Measurements from ENCODE around the gene PREPL. TPM values are rescaled to one million over a fixed set of nuclear protein-coding genes. Genes with fewer than 3 reads are reported as not detected.

Gene PREPL
- total and polyA plus RNA-seq, 2 of the 8 experiments (the other 6 are each of a cell fraction or from before 2014, with no cell fraction given), result 13.6 to 38.9 TPM

DNA sequence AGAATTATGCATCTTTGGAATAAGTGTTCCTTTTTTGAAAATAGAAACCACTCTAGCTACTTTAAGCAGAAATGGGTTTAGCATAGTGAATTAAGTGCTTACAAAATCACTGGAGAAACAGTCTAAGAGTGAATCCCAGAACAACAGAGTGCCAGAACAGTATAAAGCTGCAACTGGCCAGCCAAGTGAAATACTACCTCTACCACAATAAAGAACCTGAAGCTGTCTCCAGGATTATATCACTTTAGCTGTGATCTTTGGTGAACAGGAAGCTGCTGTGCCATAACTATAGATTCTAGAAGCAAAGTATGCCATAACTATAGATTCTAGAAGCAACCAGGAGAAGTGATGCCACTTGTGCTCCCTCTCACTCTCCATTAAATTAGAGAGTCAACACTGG is 8.1 kb upstream of the PREPL start:
- H2BK15ac ChIP-seq (ENCODE audit: low read length), result no peak overlapping the region
- H3K9ac ChIP-seq (replicated peaks in 1 of 4; ENCODE audit: extremely low read depth in 1 of 4, low read depth in 3 of 4, low read length in 3 of 4), result no peak overlapping the region
- no peak overlapping the region for H2AK5ac ChIP-seq (ENCODE audit: low read depth, low read length)
- peaks cover 7 to 58% of the 10 kb centered on the region in 2 experiments for H3K79me2 ChIP-seq (ENCODE audit: control insufficient read depth in 1 of 2, insufficient read depth in 2 of 2, low read length in 2 of 2)
- no peak overlapping the region for H3K4ac ChIP-seq (replicated peaks; ENCODE audit: insufficient read length, low read depth, low read length)
- H2BK120ac ChIP-seq (replicated peaks; ENCODE audit: low read depth, low read length), result no peak overlapping the region
- no peak overlapping the region for H3K14ac ChIP-seq (ENCODE audit: insufficient read length)
- no peaks in the 10 kb centered on the region for H3K9me3 ChIP-seq (ENCODE audit: insufficient read depth in 2 of 2, low read depth in 1 of 2, low read length in 1 of 2)
- no peak overlapping the region for H4K91ac ChIP-seq (replicated peaks; ENCODE audit: insufficient read length, low read length)
- H2BK20ac ChIP-seq (ENCODE audit: low read length), result no peak overlapping the region
- H4K20me1 ChIP-seq (replicated peaks in 1 of 2; ENCODE audit: control insufficient read depth in 1 of 2, insufficient read depth in 2 of 2, low read length in 2 of 2), result no peaks in the 10 kb centered on the region
- H2BK12ac ChIP-seq (ENCODE audit: low read depth, low read length), result no peak overlapping the region
- no peak overlapping the region for H2BK5ac ChIP-seq (ENCODE audit: low read depth, low read length)
- H3K27ac ChIP-seq (ENCODE audit: low read depth, low read length), result no peak overlapping the region
- CTCF ChIA-PET (ENCODE audit: partially characterized antibody), result interaction anchor here (0.8 to 0.9 kb wide), 2 partner anchors 75 to 110 kb away, joined by 3 to 4 read pairs; no protein-coding TSS in a partner anchor
- H3K56ac ChIP-seq (replicated peaks; ENCODE audit: insufficient read length, low read depth, low read length), result no peak overlapping the region
- H3K36me3 ChIP-seq (ENCODE audit: control insufficient read depth in 2 of 4, insufficient read depth in 4 of 4, low read length in 3 of 4), result no peaks in the 10 kb centered on the region; a peak in 1 of 8 replicates
- no peak overlapping the region for H4K8ac ChIP-seq (ENCODE audit: extremely low read depth, insufficient read depth, low read length)
- peaks cover 0 to 2% (median 0%) of the 10 kb centered on the region in 4 experiments; a peak in 1 of 7 replicates for H3K4me1 ChIP-seq (replicated peaks in 1 of 4; ENCODE audit: control insufficient read depth in 3 of 4, insufficient read depth in 4 of 4, low read length in 3 of 4)
- H3K18ac ChIP-seq (ENCODE audit: extremely low read depth, low read length), result no peak overlapping the region
- H3K23ac ChIP-seq (ENCODE audit: insufficient read length), result no peak overlapping the region
- POLR2A ChIA-PET (ENCODE audit: partially characterized antibody), result no interaction called here
- no peak overlapping the region for H3K4me3 ChIP-seq (ENCODE audit: extremely low read depth in 1 of 4, insufficient read depth in 2 of 4, low read depth in 3 of 4, low read length in 4 of 4)
- no peak overlapping the region for H2AFZ ChIP-seq (ENCODE audit: low read length)
- no peak for DNase-seq (ENCODE audit: low read depth in 1 of 2, low spot score in 2 of 2)
- no peaks in the 10 kb centered on the region for H3K23me2 ChIP-seq (ENCODE audit: low read depth, low read length)
- H4K5ac ChIP-seq (ENCODE audit: insufficient read length, low read depth, low read length), result no peak overlapping the region
- no peaks in the 10 kb centered on the region for H3K27me3 ChIP-seq (replicated peaks in 1 of 4; ENCODE audit: control insufficient read depth in 3 of 4, extremely low read depth in 1 of 4, insufficient read depth in 3 of 4, low read length in 3 of 4)
- H3K4me2 ChIP-seq (ENCODE audit: insufficient read depth in 1 of 2, low read depth in 2 of 2, low read length in 2 of 2), result no peak overlapping the region
- H3K79me1 ChIP-seq (ENCODE audit: low read depth, low read length), result no peaks in the 10 kb centered on the region; the same call in 1 of the 2 replicates
- FAIRE-seq, result no peak
- TF ChIP-seq, protein P1, sequence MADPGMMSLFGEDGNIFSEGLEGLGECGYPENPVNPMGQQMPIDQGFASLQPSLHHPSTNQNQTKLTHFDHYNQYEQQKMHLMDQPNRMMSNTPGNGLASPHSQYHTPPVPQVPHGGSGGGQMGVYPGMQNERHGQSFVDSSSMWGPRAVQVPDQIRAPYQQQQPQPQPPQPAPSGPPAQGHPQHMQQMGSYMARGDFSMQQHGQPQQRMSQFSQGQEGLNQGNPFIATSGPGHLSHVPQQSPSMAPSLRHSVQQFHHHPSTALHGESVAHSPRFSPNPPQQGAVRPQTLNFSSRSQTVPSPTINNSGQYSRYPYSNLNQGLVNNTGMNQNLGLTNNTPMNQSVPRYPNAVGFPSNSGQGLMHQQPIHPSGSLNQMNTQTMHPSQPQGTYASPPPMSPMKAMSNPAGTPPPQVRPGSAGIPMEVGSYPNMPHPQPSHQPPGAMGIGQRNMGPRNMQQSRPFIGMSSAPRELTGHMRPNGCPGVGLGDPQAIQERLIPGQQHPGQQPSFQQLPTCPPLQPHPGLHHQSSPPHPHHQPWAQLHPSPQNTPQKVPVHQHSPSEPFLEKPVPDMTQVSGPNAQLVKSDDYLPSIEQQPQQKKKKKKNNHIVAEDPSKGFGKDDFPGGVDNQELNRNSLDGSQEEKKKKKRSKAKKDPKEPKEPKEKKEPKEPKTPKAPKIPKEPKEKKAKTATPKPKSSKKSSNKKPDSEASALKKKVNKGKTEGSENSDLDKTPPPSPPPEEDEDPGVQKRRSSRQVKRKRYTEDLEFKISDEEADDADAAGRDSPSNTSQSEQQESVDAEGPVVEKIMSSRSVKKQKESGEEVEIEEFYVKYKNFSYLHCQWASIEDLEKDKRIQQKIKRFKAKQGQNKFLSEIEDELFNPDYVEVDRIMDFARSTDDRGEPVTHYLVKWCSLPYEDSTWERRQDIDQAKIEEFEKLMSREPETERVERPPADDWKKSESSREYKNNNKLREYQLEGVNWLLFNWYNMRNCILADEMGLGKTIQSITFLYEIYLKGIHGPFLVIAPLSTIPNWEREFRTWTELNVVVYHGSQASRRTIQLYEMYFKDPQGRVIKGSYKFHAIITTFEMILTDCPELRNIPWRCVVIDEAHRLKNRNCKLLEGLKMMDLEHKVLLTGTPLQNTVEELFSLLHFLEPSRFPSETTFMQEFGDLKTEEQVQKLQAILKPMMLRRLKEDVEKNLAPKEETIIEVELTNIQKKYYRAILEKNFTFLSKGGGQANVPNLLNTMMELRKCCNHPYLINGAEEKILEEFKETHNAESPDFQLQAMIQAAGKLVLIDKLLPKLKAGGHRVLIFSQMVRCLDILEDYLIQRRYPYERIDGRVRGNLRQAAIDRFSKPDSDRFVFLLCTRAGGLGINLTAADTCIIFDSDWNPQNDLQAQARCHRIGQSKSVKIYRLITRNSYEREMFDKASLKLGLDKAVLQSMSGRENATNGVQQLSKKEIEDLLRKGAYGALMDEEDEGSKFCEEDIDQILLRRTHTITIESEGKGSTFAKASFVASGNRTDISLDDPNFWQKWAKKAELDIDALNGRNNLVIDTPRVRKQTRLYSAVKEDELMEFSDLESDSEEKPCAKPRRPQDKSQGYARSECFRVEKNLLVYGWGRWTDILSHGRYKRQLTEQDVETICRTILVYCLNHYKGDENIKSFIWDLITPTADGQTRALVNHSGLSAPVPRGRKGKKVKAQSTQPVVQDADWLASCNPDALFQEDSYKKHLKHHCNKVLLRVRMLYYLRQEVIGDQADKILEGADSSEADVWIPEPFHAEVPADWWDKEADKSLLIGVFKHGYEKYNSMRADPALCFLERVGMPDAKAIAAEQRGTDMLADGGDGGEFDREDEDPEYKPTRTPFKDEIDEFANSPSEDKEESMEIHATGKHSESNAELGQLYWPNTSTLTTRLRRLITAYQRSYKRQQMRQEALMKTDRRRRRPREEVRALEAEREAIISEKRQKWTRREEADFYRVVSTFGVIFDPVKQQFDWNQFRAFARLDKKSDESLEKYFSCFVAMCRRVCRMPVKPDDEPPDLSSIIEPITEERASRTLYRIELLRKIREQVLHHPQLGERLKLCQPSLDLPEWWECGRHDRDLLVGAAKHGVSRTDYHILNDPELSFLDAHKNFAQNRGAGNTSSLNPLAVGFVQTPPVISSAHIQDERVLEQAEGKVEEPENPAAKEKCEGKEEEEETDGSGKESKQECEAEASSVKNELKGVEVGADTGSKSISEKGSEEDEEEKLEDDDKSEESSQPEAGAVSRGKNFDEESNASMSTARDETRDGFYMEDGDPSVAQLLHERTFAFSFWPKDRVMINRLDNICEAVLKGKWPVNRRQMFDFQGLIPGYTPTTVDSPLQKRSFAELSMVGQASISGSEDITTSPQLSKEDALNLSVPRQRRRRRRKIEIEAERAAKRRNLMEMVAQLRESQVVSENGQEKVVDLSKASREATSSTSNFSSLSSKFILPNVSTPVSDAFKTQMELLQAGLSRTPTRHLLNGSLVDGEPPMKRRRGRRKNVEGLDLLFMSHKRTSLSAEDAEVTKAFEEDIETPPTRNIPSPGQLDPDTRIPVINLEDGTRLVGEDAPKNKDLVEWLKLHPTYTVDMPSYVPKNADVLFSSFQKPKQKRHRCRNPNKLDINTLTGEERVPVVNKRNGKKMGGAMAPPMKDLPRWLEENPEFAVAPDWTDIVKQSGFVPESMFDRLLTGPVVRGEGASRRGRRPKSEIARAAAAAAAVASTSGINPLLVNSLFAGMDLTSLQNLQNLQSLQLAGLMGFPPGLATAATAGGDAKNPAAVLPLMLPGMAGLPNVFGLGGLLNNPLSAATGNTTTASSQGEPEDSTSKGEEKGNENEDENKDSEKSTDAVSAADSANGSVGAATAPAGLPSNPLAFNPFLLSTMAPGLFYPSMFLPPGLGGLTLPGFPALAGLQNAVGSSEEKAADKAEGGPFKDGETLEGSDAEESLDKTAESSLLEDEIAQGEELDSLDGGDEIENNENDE (IDR thresholded peaks at IDR 0.05; ENCODE audit: insufficient replicate concordance, low read length), result no peak

Measured in H1 (cell line).